ENCODE data around the gene VRK1. TPM values are rescaled to one million over a fixed set of nuclear protein-coding genes. Genes with fewer than 3 reads are reported as not detected.

The VRK1 gene
- total and polyA plus RNA-seq, 2 experiments from 2014 or later: 16.2 to 22.8 TPM

DNA sequence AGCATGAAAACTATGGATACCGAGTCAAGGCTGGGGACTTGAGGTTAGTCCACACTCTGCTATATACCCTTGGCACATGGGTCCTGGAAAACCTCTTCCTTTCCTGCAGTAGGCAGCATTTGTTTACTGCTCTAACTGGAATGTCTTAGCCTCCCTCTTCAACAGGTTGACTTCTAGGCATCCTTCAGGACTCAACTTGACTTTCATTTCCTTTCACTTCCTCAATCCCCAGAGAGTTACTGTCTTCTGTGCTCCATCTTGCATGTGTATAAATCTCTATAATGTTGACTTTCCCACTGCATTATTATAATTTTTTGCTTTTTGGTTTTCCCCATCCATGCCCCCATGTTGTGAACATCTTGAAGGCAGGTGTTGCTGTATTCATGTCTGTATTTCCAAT, 107.9 kb downstream of the VRK1 start:
- Histone ChIP-seq H3K36me3 (no peaks in the 10 kb centered on the region), H3K4me1 (ENCODE audit: low read depth) (no peaks in the 10 kb centered on the region), H3K9me3 (ENCODE audit: low read depth) (no peaks in the 10 kb centered on the region), H3K4me3 (no peak overlapping the region), H3K27ac (no peak overlapping the region), H3K27me3 (no peaks in the 10 kb centered on the region)
- no peak for DNase-seq (ENCODE audit: low read depth in 1 of 2, low spot score in 1 of 2)
- TF ChIP-seq, protein P1, sequence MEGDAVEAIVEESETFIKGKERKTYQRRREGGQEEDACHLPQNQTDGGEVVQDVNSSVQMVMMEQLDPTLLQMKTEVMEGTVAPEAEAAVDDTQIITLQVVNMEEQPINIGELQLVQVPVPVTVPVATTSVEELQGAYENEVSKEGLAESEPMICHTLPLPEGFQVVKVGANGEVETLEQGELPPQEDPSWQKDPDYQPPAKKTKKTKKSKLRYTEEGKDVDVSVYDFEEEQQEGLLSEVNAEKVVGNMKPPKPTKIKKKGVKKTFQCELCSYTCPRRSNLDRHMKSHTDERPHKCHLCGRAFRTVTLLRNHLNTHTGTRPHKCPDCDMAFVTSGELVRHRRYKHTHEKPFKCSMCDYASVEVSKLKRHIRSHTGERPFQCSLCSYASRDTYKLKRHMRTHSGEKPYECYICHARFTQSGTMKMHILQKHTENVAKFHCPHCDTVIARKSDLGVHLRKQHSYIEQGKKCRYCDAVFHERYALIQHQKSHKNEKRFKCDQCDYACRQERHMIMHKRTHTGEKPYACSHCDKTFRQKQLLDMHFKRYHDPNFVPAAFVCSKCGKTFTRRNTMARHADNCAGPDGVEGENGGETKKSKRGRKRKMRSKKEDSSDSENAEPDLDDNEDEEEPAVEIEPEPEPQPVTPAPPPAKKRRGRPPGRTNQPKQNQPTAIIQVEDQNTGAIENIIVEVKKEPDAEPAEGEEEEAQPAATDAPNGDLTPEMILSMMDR (IDR thresholded peaks at IDR 0.05; ENCODE audit: low read depth, low read length): no peak

DNA sequence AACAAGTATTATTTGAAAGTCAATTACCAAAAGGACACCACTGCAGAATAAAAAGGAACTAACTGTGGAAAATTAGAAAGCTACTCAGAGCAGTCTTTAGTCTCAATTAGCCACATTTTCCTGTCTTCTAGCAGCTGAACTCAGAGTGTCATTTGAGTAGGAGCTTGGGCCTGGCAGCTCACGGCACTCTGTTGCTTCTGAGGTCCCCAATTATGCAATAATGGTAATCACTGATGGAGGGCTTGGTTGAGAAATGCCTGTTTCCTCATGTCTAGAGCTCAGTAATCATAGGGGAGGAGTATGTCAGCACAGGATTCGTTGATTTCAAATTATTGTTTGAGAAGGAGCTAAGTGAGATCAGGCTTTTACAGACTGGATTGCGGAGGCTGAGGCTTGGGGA, 108.6 kb downstream of the VRK1 start:
- TF ChIP-seq, protein P1 (IDR thresholded peaks at IDR 0.05; ENCODE audit: low read depth, low read length): no peak
- Histone ChIP-seq H3K36me3 (no peaks in the 10 kb centered on the region), H3K4me3 (no peak overlapping the region), H3K27ac (no peak overlapping the region), H3K4me1 (ENCODE audit: low read depth) (no peaks in the 10 kb centered on the region), H3K9me3 (ENCODE audit: low read depth) (no peaks in the 10 kb centered on the region), H3K27me3 (no peaks in the 10 kb centered on the region)
- peak in 1 of 2 donors; percentile 32 for DNase-seq (ENCODE audit: low read depth in 1 of 2, low spot score in 1 of 2)

DNA sequence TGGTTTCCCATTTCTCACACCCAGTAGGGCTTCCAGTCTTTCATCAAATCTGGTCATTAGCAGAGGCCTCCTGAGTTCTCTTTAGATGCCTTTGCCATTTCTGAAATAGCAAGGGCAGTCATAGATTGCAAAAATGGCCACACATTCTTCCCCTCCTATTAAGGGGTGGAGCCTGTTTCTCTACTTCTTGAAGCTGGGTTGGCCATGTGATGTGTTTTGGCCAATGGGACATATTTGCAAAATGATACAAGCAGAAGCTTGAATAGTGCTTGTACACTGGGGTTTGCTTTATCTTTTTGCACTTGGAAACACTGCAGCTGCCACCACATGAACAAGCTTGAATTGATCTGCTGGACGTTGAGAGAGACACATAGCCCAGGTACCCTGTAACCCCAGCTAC, 109.3 kb downstream of the VRK1 start:
- Histone ChIP-seq H3K9me3 (ENCODE audit: low read depth) (no peaks in the 10 kb centered on the region), H3K36me3 (no peaks in the 10 kb centered on the region), H3K4me1 (ENCODE audit: low read depth) (no peaks in the 10 kb centered on the region), H3K4me3 (no peak overlapping the region), H3K27ac (no peak overlapping the region), H3K27me3 (no peaks in the 10 kb centered on the region)
- DNase-seq (ENCODE audit: low read depth in 1 of 2, low spot score in 1 of 2): no peak
- TF ChIP-seq, protein P1 (IDR thresholded peaks at IDR 0.05; ENCODE audit: low read depth, low read length): no peak

DNA sequence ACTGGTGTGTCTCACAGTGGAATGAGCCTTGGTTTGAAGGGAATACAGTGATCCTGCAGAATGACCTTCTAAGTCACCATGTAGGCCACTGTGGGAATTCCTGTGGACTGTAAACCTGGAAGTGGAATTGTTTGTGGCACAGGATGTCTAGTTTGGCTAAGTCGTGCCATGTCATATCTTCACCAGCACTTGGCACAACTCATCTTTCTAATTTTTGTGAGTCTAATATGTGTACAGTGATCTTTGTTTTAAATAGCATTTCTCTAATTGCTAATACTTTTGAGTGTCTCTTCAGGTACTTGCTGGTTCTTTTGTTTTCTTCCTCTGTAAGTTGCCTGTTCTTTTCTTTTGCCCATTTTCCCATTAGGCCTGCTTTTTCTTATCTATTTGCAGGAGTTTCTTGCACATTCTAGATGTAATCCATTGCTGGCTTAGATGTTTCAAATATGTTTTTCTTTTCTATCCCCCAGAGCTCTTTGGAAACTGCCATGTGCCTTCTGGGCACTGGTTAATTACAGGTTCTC, 112.7 kb downstream of the VRK1 start:
- no peak for DNase-seq (ENCODE audit: low read depth in 1 of 2, low spot score in 1 of 2)
- Histone ChIP-seq H3K27me3 (no peaks in the 10 kb centered on the region), H3K9me3 (ENCODE audit: low read depth) (no peaks in the 10 kb centered on the region), H3K4me1 (ENCODE audit: low read depth) (no peaks in the 10 kb centered on the region), H3K4me3 (no peak overlapping the region), H3K36me3 (no peaks in the 10 kb centered on the region), H3K27ac (no peak overlapping the region)
- TF ChIP-seq, protein P1 (IDR thresholded peaks at IDR 0.05; ENCODE audit: low read depth, low read length): no peak

DNA sequence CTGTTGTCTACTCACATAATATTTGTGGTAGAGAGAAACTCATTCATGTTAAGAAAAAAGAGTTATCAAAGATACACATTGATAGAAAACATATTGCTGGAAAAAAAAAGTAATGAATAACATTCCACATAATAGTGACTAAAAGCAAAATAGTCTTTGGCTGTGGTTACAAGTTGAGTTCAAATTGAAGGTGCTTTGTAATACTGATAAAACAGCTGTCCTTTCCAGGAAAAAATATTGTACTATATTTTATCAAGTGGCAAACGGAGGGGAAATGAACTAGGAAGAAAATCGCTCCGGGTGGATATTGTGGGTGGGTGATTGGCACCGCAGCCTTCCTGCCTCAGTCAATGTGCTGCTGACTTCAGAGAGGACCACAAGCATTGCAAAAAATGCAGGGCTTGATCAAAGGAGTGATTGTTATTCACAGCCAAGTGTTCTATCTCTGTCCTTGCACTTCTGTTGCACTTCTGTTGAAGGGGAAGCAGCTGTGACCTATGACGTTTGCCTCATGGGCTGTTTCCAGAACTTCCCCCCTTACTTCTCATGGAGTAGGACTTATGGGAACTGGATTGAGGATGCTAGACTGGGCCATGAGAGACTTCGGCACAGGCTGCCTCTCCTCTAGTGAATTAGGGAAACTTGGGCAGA, 114.4 kb downstream of the VRK1 start:
- Histone ChIP-seq H3K4me1 (ENCODE audit: low read depth) (no peaks in the 10 kb centered on the region), H3K27ac (no peak overlapping the region)

More for the DNA sequence above, 114.4 kb downstream of the VRK1 start:
- DNase-seq (ENCODE audit: low read depth in 1 of 2, low spot score in 1 of 2): no peak
- Histone ChIP-seq H3K9me3 (ENCODE audit: low read depth) (no peaks in the 10 kb centered on the region), H3K27me3 (no peaks in the 10 kb centered on the region), H3K4me3 (no peak overlapping the region), H3K36me3 (no peaks in the 10 kb centered on the region)
- TF ChIP-seq, protein P1 (IDR thresholded peaks at IDR 0.05; ENCODE audit: low read depth, low read length): no peak

All from cardiac muscle cell (in vitro differentiated cells and primary cell).